NCI-H774 (cell line): Measurements from ENCODE around the gene PHKG1.
"Not testable (repeated sequence)": the region's sequence is repeated elsewhere in the genome, so short reads cannot be mapped to it uniquely, and the experiment has no call there.

ENCODE experiments used
- DNase-seq: peaks from one replicate; lab custom pipeline; 2025; lab: John Stamatoyannopoulos, UW

The PHKG1 gene

GRCh38 chr7:56083150-56083785 lies 9.5 kb downstream of the PHKG1 start:
- no peak for DNase-seq

- DNase-seq = no peak
Measured at GRCh38 chr7:56081626-56082340, 11.0 kb downstream of the PHKG1 start.

- not testable (repeated sequence) for DNase-seq
Measured at GRCh38 chr7:56080726-56081435, 11.9 kb downstream of the PHKG1 start.

GRCh38 chr7:56079450-56080185 lies 13.1 kb downstream of the PHKG1 start:
- DNase-seq = peak; percentile 85

- DNase-seq = no peak
Measured at GRCh38 chr7:56078196-56078595, 14.6 kb downstream of the PHKG1 start.

- DNase-seq = no peak
Measured at GRCh38 chr7:56077681-56078080, 15.1 kb downstream of the PHKG1 start.

- DNase-seq = peak; percentile 28
Measured at GRCh38 chr7:56074371-56074791, 18.4 kb downstream of the PHKG1 start.

GRCh38 chr7:56066376-56066775 lies 26.4 kb downstream of the PHKG1 start:
- DNase-seq = not testable (repeated sequence)

GRCh38 chr7:56063882-56064625 lies 28.7 kb downstream of the PHKG1 start, which contains the start of gene SUMF2:
SUMF2 (plus strand) TSS chr7:56064286; CDS start chr7:56064312, 26 bp downstream.
- peak; percentile 85 for DNase-seq

GRCh38 chr7:56063500-56063881 lies 29.3 kb downstream of the PHKG1 start:
- no peak for DNase-seq

- no peak for DNase-seq
Measured at GRCh38 chr7:56062382-56062781, 30.4 kb downstream of the PHKG1 start.

GRCh38 chr7:56053993-56054392 lies 38.8 kb downstream of the PHKG1 start:
- no peak for DNase-seq

- no peak for DNase-seq
Measured at GRCh38 chr7:56053379-56053778, 39.4 kb downstream of the PHKG1 start.

- peak; percentile 98 for DNase-seq
Measured at GRCh38 chr7:56051339-56052191, 41.2 kb downstream of the PHKG1 start, which contains the start of the genes CCT6A and PSPH. CCT6A (plus strand) TSS chr7:56051765; CDS start chr7:56051849, 84 bp downstream. PSPH (minus strand) TSS chr7:56051444; CDS start chr7:56021212, 30,232 bp downstream.

GRCh38 chr7:56051053-56051338 lies 41.8 kb downstream of the PHKG1 start:
- no peak for DNase-seq

GRCh38 chr7:56048763-56049162 lies 44.0 kb downstream of the PHKG1 start:
- peak; percentile 51 for DNase-seq

- no peak for DNase-seq
Measured at GRCh38 chr7:56048245-56048644, 44.5 kb downstream of the PHKG1 start.

GRCh38 chr7:56047446-56048116 lies 45.2 kb downstream of the PHKG1 start:
- DNase-seq = not testable (repeated sequence)

GRCh38 chr7:56046721-56047445 lies 45.9 kb downstream of the PHKG1 start:
- no peak for DNase-seq
